ENCODE results near the gene GMNN. TPM values are rescaled to one million over a fixed set of nuclear protein-coding genes. Genes with fewer than 3 reads are reported as not detected.
"Not testable (repeated sequence)": the region's sequence is repeated elsewhere in the genome, so short reads cannot be mapped to it uniquely, and the experiment has no call there.

The GMNN gene
- total RNA-seq, 1 donor from 2014 or later = 65.4 TPM

DNA sequence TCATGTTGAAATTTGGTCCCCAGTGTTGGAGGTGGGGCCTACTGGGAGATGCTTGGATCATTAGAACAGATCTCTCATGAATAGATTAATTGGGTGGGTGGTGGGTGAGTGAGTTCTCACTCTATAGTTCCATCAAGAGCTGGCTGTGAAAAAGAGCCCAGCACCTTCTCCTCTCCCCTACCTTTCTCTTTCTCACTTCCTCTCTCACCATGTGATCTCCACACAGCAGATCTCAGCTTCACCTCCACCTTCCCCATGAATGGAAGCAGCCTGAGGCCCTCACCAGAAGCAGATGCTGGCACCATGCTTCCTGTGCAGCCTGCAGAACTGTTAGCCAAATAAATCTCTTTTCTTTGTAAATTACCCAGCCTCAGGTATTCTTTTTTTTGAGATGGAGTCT, 12.9 kb upstream of the GMNN start:
- DNase-seq (ENCODE audit: low spot score, unreplicated experiment) = no peak
- Mint-ChIP-seq H3K4me1 (ENCODE audit: low read depth) (peaks cover 8% of the 10 kb centered on the region), H3K27ac (no peak overlapping the region), H3K4me3 (ENCODE audit: low read depth) (no peak overlapping the region), H3K36me3 (ENCODE audit: insufficient read depth) (no peaks in the 10 kb centered on the region), H3K9me3 (ENCODE audit: low read depth) (no peaks in the 10 kb centered on the region), H3K27me3 (no peaks in the 10 kb centered on the region)
- no peak for TF ChIP-seq CTCF (IDR thresholded peaks at IDR 0.05; ENCODE audit: unreplicated experiment)

DNA sequence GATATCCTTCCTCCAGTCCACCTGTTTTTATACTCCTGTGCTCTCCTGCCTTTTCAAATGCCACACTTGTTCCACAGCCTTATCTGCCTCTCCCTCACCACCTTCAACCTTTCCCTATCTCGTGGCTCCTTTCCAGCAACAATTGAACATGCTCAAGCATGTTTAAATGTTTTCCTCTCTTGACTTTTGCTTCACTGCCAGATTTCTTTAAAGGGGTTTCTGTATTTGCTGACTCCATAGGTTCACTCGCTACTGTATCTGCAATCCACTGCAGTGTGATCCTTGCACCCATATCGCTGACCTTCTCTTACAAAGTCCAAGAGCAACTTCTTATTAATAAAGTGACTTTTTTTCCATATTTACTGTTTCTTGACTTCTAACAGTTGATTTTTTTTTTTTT, 11.2 kb upstream of the GMNN start:
- TF ChIP-seq CTCF (IDR thresholded peaks at IDR 0.05; ENCODE audit: unreplicated experiment) = no peak
- Mint-ChIP-seq H3K27me3 (no peaks in the 10 kb centered on the region), H3K4me1 (ENCODE audit: low read depth) (peaks cover 8% of the 10 kb centered on the region), H3K36me3 (ENCODE audit: insufficient read depth) (no peaks in the 10 kb centered on the region), H3K27ac (peak overlapping the region; percentile 74), H3K9me3 (ENCODE audit: low read depth) (no peaks in the 10 kb centered on the region), H3K4me3 (ENCODE audit: low read depth) (no peak overlapping the region)
- no peak for DNase-seq (ENCODE audit: low spot score, unreplicated experiment)

DNA sequence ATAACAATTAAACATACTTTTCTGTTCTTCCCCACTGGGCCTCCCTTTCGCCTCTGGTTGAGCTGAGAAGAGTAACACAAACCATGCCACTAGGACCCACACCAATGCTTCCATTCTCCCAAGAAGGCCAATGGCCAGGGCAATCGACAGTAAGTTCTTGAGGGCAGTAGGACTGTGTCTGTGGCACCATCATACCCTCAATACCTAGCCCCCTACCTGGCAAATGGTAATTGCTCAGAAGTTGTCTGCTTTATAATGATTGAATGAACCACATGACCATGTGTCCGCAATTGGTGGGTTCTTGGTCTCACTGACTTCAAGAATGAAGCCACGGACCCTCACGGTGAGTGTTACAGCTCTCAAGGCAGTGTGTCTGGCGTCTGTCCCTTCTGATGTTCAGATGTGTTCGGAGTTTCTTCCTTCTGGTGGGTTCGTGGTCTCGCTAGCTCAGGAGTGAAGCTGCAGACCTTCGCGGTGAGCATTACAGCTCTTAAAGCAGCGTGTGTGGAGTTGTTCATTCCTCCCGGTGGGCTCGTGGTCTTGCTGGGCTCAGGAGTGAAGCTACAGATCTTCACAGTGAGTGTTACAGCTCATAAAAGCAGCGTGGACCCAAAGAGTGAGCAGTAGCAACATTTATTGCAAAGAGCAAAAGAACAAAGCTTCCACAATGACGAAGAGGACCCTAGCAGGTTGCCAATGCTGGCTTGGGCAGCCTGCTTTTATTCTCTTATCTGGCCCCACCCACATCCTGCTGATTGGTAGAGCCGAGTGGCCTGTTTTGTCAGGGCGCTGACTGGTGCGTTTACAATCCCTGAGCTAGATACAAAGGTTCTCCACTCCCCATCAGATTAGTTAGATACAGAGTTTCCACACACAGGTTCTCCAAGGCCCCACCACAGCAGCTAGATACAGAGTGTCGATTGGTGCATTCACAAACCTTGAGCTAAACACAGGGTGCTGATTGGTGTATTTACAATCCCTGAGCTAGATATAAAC, 9.6 kb upstream of the GMNN start:
- not testable (repeated sequence) for H3K27ac Mint-ChIP-seq; H3K4me3 Mint-ChIP-seq (ENCODE audit: low read depth); DNase-seq (ENCODE audit: low spot score, unreplicated experiment); H3K9me3 Mint-ChIP-seq (ENCODE audit: low read depth); H3K27me3 Mint-ChIP-seq; H3K4me1 Mint-ChIP-seq (ENCODE audit: low read depth); H3K36me3 Mint-ChIP-seq (ENCODE audit: insufficient read depth)

- H3K4me3 Mint-ChIP-seq (ENCODE audit: low read depth) = not testable (repeated sequence)
Observed at GRCh38 chr6:24765968-24766367, 8.8 kb upstream of the GMNN start.

DNA sequence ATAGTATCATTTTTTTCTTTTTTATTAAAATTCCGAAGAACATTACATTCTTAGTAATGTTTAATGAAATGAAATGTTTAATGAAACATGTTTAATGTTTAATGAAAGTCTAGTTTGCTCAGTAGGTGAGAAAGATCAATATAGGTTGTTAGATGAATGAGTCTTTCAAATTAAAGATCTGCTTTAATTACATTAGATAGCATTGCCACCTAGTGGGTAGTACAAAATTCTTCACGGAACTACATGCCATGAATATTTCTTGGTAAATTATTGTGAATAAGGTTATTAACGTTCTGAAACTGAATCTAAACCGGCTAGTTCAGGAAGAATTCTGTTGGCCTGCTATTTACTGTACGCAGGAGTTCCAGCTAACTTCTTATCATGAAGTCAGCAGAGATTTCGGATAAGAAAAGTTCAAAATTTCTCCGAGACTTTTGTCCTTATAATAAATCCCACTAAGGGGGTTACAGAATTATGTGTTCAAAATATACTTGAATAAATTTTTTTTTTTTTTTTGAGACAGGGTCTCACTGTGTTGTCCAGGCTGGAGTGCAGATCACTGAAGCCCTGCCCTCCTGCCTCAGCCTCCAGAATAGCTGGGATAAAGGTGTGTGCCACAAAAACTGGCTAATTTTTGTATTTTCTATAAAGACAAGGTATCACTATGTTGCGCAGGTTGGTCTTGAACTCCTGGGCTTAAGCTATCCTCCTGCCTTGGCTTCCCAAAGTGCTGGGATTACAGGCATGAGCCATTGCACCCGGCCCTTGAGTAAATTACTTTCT, 7.9 kb upstream of the GMNN start:
- DNase-seq (ENCODE audit: low spot score, unreplicated experiment) = no peak
- peak; percentile 41 for TF ChIP-seq CTCF (IDR thresholded peaks at IDR 0.05; ENCODE audit: unreplicated experiment)
- Mint-ChIP-seq H3K9me3 (ENCODE audit: low read depth) (no peaks in the 10 kb centered on the region), H3K27ac (no peak overlapping the region), H3K27me3 (no peaks in the 10 kb centered on the region), H3K36me3 (ENCODE audit: insufficient read depth) (no peaks in the 10 kb centered on the region), H3K4me3 (ENCODE audit: low read depth) (no peak overlapping the region), H3K4me1 (ENCODE audit: low read depth) (peaks cover 8% of the 10 kb centered on the region)

More at GRCh38 chr6:24765968-24766367, 8.8 kb upstream of the GMNN start:
- H3K4me1 Mint-ChIP-seq (ENCODE audit: low read depth); H3K9me3 Mint-ChIP-seq (ENCODE audit: low read depth); H3K27me3 Mint-ChIP-seq; H3K36me3 Mint-ChIP-seq (ENCODE audit: insufficient read depth); DNase-seq (ENCODE audit: low spot score, unreplicated experiment); H3K27ac Mint-ChIP-seq: not testable (repeated sequence)

GRCh38 chr6:24768361-24768760, 6.4 kb upstream of the GMNN start:
- H3K4me1 Mint-ChIP-seq (ENCODE audit: low read depth) = peaks cover 8% of the 10 kb centered on the region
- no peak for TF ChIP-seq CTCF (IDR thresholded peaks at IDR 0.05; ENCODE audit: unreplicated experiment)
- no peaks in the 10 kb centered on the region for H3K36me3 Mint-ChIP-seq (ENCODE audit: insufficient read depth)
- H3K4me3 Mint-ChIP-seq (ENCODE audit: low read depth) = no peak overlapping the region
- no peaks in the 10 kb centered on the region for H3K9me3 Mint-ChIP-seq (ENCODE audit: low read depth)
- no peak for DNase-seq (ENCODE audit: low spot score, unreplicated experiment)
- peak overlapping the region; percentile 8 for H3K27ac Mint-ChIP-seq
- H3K27me3 Mint-ChIP-seq = no peaks in the 10 kb centered on the region

All from progenitor cell of endocrine pancreas (in vitro differentiated cells).